K562 (cell line): ENCODE data around the gene STX2. TPM values are rescaled to one million over a fixed set of nuclear protein-coding genes. Genes with fewer than 3 reads are reported as not detected.

Experiments
- ATAC-seq: fragments of 200-7000 bp; cut with Tn5 transposase; 3 replicates; pipeline ENCODE4 v1.9.1; 2020; ENCODE audit warnings: moderate library complexity
- BruUV-seq: library from RNA; stranded (reverse); fragments of 400-500 nt; replicated peaks from 2 replicates; lab custom pipeline; 2021; lab: Mats Ljungman, UMichigan
- CTCF ChIA-PET: fragments of 300-600 bp; formaldehyde crosslinking; extraction: SDS; loops from one replicate; lab custom pipeline; 2021; ENCODE audit warnings: low intra/inter-chr PET ratio; lab: Yijun Ruan, JAX
- POLR2A ChIA-PET: fragments of 300-600, 350-650 bp; sonication (Branson Sonifier 250); formaldehyde crosslinking; extraction: SDS; loops from one replicate; lab custom pipeline; 2021; ENCODE audit warnings: antibody characterized with exemption, inconsistent platforms; lab: Yijun Ruan, JAX
- DNase-seq, 4 experiments: peaks; one replicate each; pipeline versions ENCODE4 v3.0.0 to v3.0.0-alpha.2; 2011 to 2018; ENCODE audit warnings: low spot score in 3 of 4, mixed read lengths in 3 of 4; ENCODE audit errors: extremely low read depth in 1 of 4
- FAIRE-seq: peaks from 2 replicates; lab custom pipeline; 2011; peaks lifted over from hg19 to GRCh38; lab: Jason Lieb, UNC
- H2AFZ ChIP-seq: 2 replicates; pipeline ENCODE4 v1.6.0; 2011; ENCODE audit warnings: low read depth, low read length, control low read depth, inconsistent platforms
- H3K27ac ChIP-seq: fragments of 200-600 bp; 3 replicates; pipeline ENCODE4 v1.8.0; 2011; ENCODE audit warnings: low read depth, mild to moderate bottlenecking, control low read depth, inconsistent platforms, low read length, moderate library complexity, mixed read lengths; ENCODE audit errors: extremely low read depth
- H3K27me3 ChIP-seq, 2 experiments: fragments of 300-600 bp in 1 of 2; 2 replicates in 1 of 2; 3 replicates in 1 of 2; pipeline versions ENCODE4 v1.6.0 to v1.8.0; 2011; ENCODE audit warnings: inconsistent platforms in 2 of 2, low read length in 2 of 2, mild to moderate bottlenecking in 1 of 2, mixed read lengths in 1 of 2, moderate library complexity in 1 of 2; ENCODE audit not compliant: control insufficient read depth in 2 of 2, insufficient read depth in 2 of 2
- H3K36me3 ChIP-seq: fragments of 300-600 bp; 3 replicates; pipeline ENCODE4 v1.8.0; 2011; ENCODE audit warnings: mild to moderate bottlenecking, low read length, inconsistent platforms; ENCODE audit not compliant: control insufficient read depth, insufficient read depth
- H3K4me1 ChIP-seq, 2 experiments: fragments of 200-600 bp in 1 of 2; replicated peaks in 1 of 2; 2 replicates in 1 of 2; 3 replicates in 1 of 2; pipeline versions ENCODE4 v1.5.1 to v1.8.0; 2011; ENCODE audit warnings: inconsistent platforms in 2 of 2, low read length in 2 of 2, mild to moderate bottlenecking in 1 of 2, mixed read lengths in 1 of 2, moderate library complexity in 1 of 2; ENCODE audit not compliant: control insufficient read depth in 2 of 2, insufficient read depth in 2 of 2
- H3K4me2 ChIP-seq: 2 replicates; pipeline ENCODE4 v1.6.1; 2011; ENCODE audit warnings: low read length, control low read depth, inconsistent platforms, mixed read lengths; ENCODE audit not compliant: insufficient read depth
- H3K4me3 ChIP-seq: fragments of 200-600 bp; sonication (generic), shearing (Covaris generic); 2 replicates; pipeline ENCODE4 v1.5.1; 2016; ENCODE audit warnings: control low read depth, inconsistent platforms
- H3K79me2 ChIP-seq: fragments of 200-600 bp; 3 replicates; pipeline ENCODE4 v1.8.0; 2011; ENCODE audit warnings: low read length, inconsistent platforms; ENCODE audit not compliant: control insufficient read depth, insufficient read depth
- H3K9ac ChIP-seq, 2 experiments: 2 replicates each; pipeline versions ENCODE4 v1.6.0 to v1.6.1; 2011; ENCODE audit warnings: low read depth in 2 of 2, low read length in 2 of 2, control low read depth in 1 of 2, inconsistent platforms in 1 of 2, mild to moderate bottlenecking in 1 of 2, mixed read lengths in 1 of 2; ENCODE audit not compliant: insufficient read depth in 1 of 2
- H3K9me1 ChIP-seq: one replicate; pipeline ENCODE4 v1.6.0; 2011; ENCODE audit warnings: inconsistent platforms, mild to moderate bottlenecking, low read length, moderate library complexity; ENCODE audit not compliant: control insufficient read depth, insufficient read depth
- H3K9me3 ChIP-seq: replicated peaks from 2 replicates; pipeline ENCODE4 v1.5.1; 2011; ENCODE audit warnings: low read depth, low read length, inconsistent platforms; ENCODE audit not compliant: control insufficient read depth, insufficient read depth
- H4K20me1 ChIP-seq: replicated peaks from 2 replicates; pipeline ENCODE4 v1.6.1; 2011; ENCODE audit warnings: low read length, inconsistent platforms, mixed read lengths; ENCODE audit not compliant: control insufficient read depth, insufficient read depth
- BCOR ChIP-seq: fragments of 450-650 bp; IDR thresholded peaks from 2 replicates; pipeline ENCODE4 v1.6.1; 2016
- CHD4 ChIP-seq: fragments of 200-600 bp; sonication (generic); IDR thresholded peaks from 3 replicates; pipeline ENCODE4 v1.6.1; 2012; ENCODE audit warnings: low read depth, mild to moderate bottlenecking, mixed read lengths, low read length, inconsistent platforms; ENCODE audit not compliant: insufficient read depth, insufficient replicate concordance, poor library complexity, severe bottlenecking
- FOXM1 ChIP-seq, 2 experiments: fragments of 450-650 bp in 1 of 2; sonication (generic) in 1 of 2; formaldehyde crosslinking in 1 of 2; IDR thresholded peaks; 2 replicates each; pipeline versions ENCODE4 v1.6.1 to v1.9.0; 2017 to 2022; ENCODE audit warnings: low read depth in 2 of 2, mild to moderate bottlenecking in 2 of 2, missing genetic modification reagents in 1 of 2, moderate library complexity in 1 of 2
- FUS ChIP-seq: fragments of 200-400 bp; formaldehyde crosslinking; optimal IDR thresholded peaks from 2 replicates; pipeline ENCODE3; 2017; ENCODE audit warnings: low read depth, low read length
- HNRNPLL ChIP-seq: fragments of 200-400 bp; formaldehyde crosslinking; IDR thresholded peaks from 2 replicates; pipeline ENCODE4 v1.6.1; 2017; ENCODE audit warnings: low read length, low read depth, mild to moderate bottlenecking; ENCODE audit not compliant: poor library complexity, severe bottlenecking
- MTA3 ChIP-seq: fragments of 450-650 bp; formaldehyde crosslinking; IDR thresholded peaks from 2 replicates; pipeline ENCODE4 v1.6.1; 2017; ENCODE audit warnings: mild to moderate bottlenecking, borderline replicate concordance
- POLR2A ChIP-seq: fragments of 450-650 bp; conservative IDR thresholded peaks from 2 replicates; pipeline ENCODE4 v1.6.1; 2016
- RBFOX2 ChIP-seq: fragments of 200-400 bp; formaldehyde crosslinking; IDR thresholded peaks from 2 replicates; pipeline ENCODE4 v1.6.1; 2017; ENCODE audit warnings: low read depth, mild to moderate bottlenecking, low read length, moderate library complexity
- ZC3H8 ChIP-seq: fragments of 450-650 bp; IDR thresholded peaks from 2 replicates; pipeline ENCODE4 v1.6.1; 2017
- ZNF121 ChIP-seq: sonication (generic); formaldehyde crosslinking; conservative IDR thresholded peaks from 2 replicates; pipeline ENCODE4 v1.8.0; 2022; ENCODE audit warnings: missing genetic modification reagents
- ZNF24 ChIP-seq: fragments of 450-650 bp; IDR thresholded peaks from 2 replicates; pipeline ENCODE4 v1.6.1; 2016
- ZNF75A ChIP-seq: fragments of 450-650 bp; formaldehyde crosslinking; IDR thresholded peaks from 2 replicates; pipeline ENCODE4 v1.4.0; 2020; ENCODE audit warnings: mild to moderate bottlenecking
- ZNF785 ChIP-seq: fragments of 250-450 bp; sonication (Bioruptor Pico); IDR thresholded peaks from 2 replicates; pipeline ENCODE4 v1.4.0; 2020; ENCODE audit warnings: mild to moderate bottlenecking
- WGBS: fragments of 100-300 bp; shearing (Covaris generic); methylation state at CpG from one replicate; pipeline ENCODE4 v1.1.6; 2016; ENCODE audit warnings: low coverage, mixed read lengths; ENCODE audit not compliant: insufficient coverage; ENCODE audit errors: missing lambda C conversion rate; 5-methylcytosine and 5-hydroxymethylcytosine counted together
- in situ Hi-C: fragments of 300-500 bp; cut with MboI; formaldehyde crosslinking; loops from 4 replicates; pipeline ENCODE4 v1.15.0; 2018; ENCODE audit warnings: inconsistent platforms, mixed read lengths
- intact Hi-C: fragments of 100-400 bp; cut with micrococcal nuclease; formaldehyde crosslinking; loops from 2 replicates; pipeline ENCODE4 v1.14.2; 2022
- polyA plus RNA-seq, 8 experiments: library from polyadenylated mRNA; depleted of rRNA in 4 of 8; stranded (reverse) in 5 of 8; unstranded in 3 of 8; fragments of >200 nt; fragmentation: Nextera tagmentation in 2 of 8; fragmentation: Illumina TruSeq in 1 of 8; extraction: Ambion mirVana in 2 of 8; extraction: Trizol in 1 of 8; gene quantifications; 2 replicates each; pipeline versions ENCODE4 v1.2.1 to v1.2.3, GENCODE V29; 2011 to 2014; ENCODE audit warnings: inconsistent platforms in 1 of 8, missing spikeins in 1 of 8
- total RNA-seq, 7 experiments: library from RNA; depleted of rRNA in 6 of 7; stranded (reverse); fragments of >200 nt in 6 of 7; fragmentation: Illumina TruSeq in 2 of 7; extraction: Trizol in 2 of 7; gene quantifications; 2 replicates each; pipeline versions ENCODE4 v1.2.1 to v1.2.3, GENCODE V29; 2011 to 2021; ENCODE audit warnings: low replicate concordance in 1 of 7
- TF ChIP-seq, protein P1 (sequence below): fragments of 250-450 bp; sonication (Bioruptor Pico); IDR thresholded peaks from 2 replicates; pipeline ENCODE4 v1.8.0; 2021; ENCODE audit warnings: borderline replicate concordance, mild to moderate bottlenecking, moderate library complexity; ENCODE audit not compliant: poor library complexity, severe bottlenecking
- TF ChIP-seq, protein P2 (sequence below): fragments of 450-650 bp; IDR thresholded peaks from 2 replicates; pipeline ENCODE4 v1.6.1; 2016; ENCODE audit warnings: missing biosample characterization, missing genetic modification characterization

Gene STX2
- total and polyA plus RNA-seq, 9 of the 15 experiments (the other 6 are each of a cell fraction or from before 2014, with no cell fraction given), result 22.2 to 54.6 (median 30.8) TPM

DNA sequence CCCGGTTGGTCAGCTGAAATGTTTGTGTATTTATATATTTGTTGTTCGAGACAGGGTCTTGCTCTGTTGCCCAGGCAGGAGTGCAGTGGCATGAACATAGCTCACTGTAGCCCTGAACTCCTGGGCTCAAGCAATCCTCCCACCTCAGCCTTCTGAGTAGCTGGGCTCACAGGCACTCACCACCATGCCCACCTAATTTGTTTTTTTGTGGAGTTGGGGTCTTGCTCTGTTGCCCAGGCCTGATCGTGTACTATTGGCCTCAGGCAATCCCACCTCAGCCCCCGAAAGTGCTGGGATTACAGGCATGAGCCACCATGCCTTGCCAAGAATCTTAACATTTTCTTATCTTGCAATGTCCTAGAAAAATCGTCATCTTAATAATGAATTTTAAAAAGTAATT lies 36.1 kb upstream of the STX2 start:
- TF ChIP-seq RBFOX2 (0 out of 2 replicates have a peak, but pooled peaks have one; percentile 28), ZNF75A (CRISPR knock-in tag) (no peak), CHD4 (no peak), HNRNPLL (no peak), ZNF121 (CRISPR knock-in tag) (peak; percentile 83), ZNF24 (no peak), FOXM1 (IDR thresholded peaks at IDR 0.05; ENCODE audit: low read depth) (no peak), FOXM1 (CRISPR knock-in tag; IDR thresholded peaks at IDR 0.05; ENCODE audit: low read depth) (no peak), ZNF785 (CRISPR knock-in tag) (no peak), POLR2A (0 out of 2 replicates have a peak, but pooled peaks have one; percentile 3), FUS (no peak), BCOR (no peak), MTA3 (no peak), ZC3H8 (no peak)
- TF ChIP-seq, protein P1, sequence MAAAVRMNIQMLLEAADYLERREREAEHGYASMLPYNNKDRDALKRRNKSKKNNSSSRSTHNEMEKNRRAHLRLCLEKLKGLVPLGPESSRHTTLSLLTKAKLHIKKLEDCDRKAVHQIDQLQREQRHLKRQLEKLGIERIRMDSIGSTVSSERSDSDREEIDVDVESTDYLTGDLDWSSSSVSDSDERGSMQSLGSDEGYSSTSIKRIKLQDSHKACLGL, result no peak
- TF ChIP-seq, protein P2, sequence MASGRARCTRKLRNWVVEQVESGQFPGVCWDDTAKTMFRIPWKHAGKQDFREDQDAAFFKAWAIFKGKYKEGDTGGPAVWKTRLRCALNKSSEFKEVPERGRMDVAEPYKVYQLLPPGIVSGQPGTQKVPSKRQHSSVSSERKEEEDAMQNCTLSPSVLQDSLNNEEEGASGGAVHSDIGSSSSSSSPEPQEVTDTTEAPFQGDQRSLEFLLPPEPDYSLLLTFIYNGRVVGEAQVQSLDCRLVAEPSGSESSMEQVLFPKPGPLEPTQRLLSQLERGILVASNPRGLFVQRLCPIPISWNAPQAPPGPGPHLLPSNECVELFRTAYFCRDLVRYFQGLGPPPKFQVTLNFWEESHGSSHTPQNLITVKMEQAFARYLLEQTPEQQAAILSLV, result no peak
- peaks cover 8% of the 10 kb centered on the region for H4K20me1 ChIP-seq

More for the DNA sequence above, 36.1 kb upstream of the STX2 start:
- 88% methylated on average over 5 of the region's 5 CpGs for WGBS
- no peak overlapping the region for H2AFZ ChIP-seq
- in situ Hi-C loops (no loop called here), intact Hi-C loops (no loop called here)
- DNase-seq (no peak), FAIRE-seq (no peak), ATAC-seq (no peak)
- no peaks in the 10 kb centered on the region for H3K27me3 ChIP-seq
- H3K9me3 ChIP-seq, result no peaks in the 10 kb centered on the region
- H3K4me3 ChIP-seq, result no peak overlapping the region
- no peak overlapping the region; the same call in 2 of the 3 replicates for H3K27ac ChIP-seq
- H3K79me2 ChIP-seq, result peaks cover 51% of the 10 kb centered on the region
- peak overlapping the region; percentile 81 to 97 for H3K9ac ChIP-seq
- no peaks in the 10 kb centered on the region for H3K9me1 ChIP-seq
- no peak overlapping the region for H3K4me2 ChIP-seq
- no TSS peak for BruUV-seq
- ChIA-PET POLR2A (interaction anchor here (0.9 to 1.9 kb wide), 3 partner anchors 11 to 38 kb away, joined by 3 to 7 read pairs (median 3); no protein-coding TSS in a partner anchor), CTCF (no interaction called here)
- H3K36me3 ChIP-seq, result peaks cover 51% of the 10 kb centered on the region
- H3K4me1 ChIP-seq, result peaks cover 37 to 41% of the 10 kb centered on the region in 2 experiments; a peak in 4 of 5 replicates
